Measurements from ENCODE around the gene APBA1.

APBA1 gene

DNA sequence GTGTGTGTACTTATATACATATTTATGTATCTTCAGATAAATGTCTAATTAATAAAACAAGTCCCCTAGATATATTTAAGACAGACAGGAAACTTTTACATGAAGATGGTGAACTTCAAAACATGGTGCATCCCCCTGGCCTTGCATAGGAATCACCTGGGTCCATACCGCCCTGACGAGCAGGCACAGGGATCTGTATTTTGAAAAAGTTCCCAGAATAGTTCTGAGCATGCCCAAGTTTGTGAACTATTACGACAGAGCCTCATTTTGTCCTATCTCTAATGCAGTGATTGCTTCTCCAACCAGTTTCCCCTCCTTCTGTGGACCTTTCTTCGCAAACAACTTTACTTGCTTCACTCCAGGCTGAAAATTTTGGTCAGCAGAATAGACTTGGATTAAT lies 98.1 kb downstream of the APBA1 start:
- no peak for DNase-seq

DNA sequence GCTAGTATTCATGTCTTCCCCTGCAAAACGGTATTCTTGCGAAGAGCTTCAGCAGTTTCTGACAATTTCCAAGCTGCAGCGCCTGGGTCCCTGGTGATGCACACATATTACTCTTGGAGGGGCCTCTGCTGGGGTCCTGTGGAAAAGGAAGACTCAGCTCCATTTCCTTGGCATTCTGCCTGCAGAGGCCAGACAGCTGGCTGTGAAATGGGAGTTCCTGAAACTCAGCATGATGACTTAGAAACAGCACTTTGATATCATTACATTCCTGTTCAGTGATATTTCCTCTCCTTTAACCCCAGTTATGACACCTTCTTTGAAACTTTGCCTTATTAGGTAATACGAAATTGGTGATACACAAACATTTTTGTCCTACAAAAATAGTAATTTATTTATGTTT lies 98.5 kb downstream of the APBA1 start:
- DNase-seq, result no peak

- no peak for DNase-seq
Measured at GRCh38 chr9:69572611-69573010, 99.6 kb downstream of the APBA1 start.

DNA sequence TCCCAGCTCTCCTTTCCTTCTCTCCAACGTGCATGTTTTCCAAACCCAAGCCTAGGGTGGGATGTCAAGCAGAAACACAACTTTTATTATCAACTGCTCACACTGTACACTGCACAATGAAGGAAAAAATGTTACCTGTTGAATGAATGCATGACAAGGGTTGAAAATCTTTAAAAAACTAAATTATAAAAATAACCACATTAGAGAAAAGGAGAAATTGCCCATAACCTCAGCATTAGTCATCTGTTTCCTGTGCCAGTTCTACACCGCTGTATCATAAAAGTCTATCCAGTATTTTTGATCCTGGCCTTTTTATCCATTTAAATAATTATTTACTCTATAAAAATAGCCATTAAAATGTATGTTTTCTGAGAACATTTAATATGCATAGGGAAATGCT lies 101.1 kb downstream of the APBA1 start:
- no peak for DNase-seq

DNA sequence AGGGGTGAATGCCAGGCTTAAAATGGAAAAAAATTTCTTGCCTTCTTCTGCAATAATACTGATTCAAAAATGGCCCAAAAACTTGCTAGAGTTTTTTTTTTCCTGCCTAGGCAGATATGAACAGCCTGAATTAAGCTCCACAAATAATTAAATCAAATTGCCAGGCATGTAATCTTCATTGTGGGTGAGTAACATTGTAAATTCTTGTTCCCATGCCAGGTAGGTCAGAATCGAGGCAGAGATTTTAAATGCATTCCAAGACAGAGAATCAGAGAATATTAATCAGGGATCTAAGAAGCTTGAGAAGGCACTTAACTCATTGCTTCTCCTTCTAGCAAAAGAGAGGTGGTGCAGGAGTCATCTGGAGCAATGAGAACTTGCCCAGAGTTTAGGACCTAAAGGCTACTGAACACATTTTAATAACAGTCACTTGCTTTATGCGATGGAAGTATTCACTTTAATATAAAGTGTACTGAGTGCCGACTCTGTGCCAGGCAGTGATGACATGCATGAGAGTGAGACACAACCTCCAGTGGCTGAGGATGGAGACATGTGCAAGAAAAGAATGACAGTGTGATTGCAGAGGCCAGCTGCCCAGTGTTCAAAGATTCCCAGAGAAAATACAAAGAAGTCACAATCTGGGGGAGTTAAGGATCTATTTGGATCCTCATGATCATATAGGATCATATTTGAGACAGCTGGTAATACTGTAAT lies 102.3 kb downstream of the APBA1 start:
- no peak for DNase-seq

GRCh38 chr9:69564557-69564956 lies 107.6 kb downstream of the APBA1 start:
- DNase-seq, result no peak

DNA sequence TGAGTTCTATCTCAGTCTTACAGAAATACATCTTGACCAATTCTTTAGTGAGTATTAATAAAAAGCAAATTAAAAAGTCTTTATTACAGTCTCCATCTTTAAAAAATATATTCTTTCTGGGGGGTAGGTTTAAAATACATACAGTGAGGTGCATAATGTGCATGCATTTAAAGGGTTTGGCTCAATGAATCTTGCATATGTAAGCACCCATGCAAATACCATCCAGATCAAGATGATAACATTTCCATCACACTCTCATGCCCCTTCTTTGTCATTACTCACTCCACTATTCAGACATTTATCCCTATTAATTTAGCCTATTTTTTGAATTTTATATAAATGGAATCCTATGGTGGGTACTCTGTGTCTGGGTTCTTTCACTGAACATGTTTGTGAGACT lies 113.0 kb downstream of the APBA1 start:
- DNase-seq, result no peak

DNA sequence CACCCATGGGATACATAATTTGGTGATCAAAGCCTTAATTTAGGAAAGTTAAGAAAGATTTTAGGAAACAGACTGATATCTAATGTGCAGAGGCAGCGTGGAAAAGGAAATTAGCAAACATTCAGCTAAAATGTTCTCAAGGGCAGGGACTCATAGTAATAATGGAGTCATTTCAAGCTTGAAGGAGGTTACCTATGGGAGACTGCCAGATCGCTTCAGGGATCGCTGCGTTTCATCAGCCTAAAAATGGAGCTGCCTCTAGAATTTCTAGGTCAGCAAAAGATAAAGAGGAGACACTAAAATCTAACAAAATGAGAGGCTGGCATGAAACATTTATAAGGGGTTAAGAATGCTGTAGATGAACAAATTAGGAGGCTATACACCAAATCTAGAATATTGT lies 115.5 kb downstream of the APBA1 start:
- no peak for DNase-seq

- no peak for DNase-seq
Measured at GRCh38 chr9:69555802-69556201, 116.4 kb downstream of the APBA1 start.

GRCh38 chr9:69554945-69555344 lies 117.2 kb downstream of the APBA1 start:
- no peak for DNase-seq

- peak; percentile 27 for DNase-seq
Measured at GRCh38 chr9:69549310-69550202, 122.6 kb downstream of the APBA1 start.

- no peak for DNase-seq
Measured at GRCh38 chr9:69548681-69549080, 123.5 kb downstream of the APBA1 start.

DNA sequence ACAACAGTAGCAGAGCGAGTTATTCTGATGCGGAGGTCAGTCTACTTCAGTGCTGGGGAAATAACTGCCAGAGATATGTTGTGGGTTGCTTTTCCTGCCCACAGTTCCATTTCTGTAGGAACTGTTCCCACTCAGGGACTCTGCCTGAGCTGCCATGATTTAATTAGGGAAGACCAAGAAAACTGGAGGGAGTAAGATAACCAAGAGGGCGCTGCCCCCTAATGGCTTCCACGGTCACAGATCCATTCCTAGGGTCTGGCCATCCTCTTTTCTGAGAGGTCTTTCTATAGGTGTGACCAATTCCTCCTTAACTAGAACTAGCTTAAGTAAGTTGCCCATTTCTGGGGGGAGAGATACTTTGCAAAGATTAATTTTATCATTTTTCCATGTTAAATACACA lies 125.9 kb downstream of the APBA1 start:
- no peak for DNase-seq

DNA sequence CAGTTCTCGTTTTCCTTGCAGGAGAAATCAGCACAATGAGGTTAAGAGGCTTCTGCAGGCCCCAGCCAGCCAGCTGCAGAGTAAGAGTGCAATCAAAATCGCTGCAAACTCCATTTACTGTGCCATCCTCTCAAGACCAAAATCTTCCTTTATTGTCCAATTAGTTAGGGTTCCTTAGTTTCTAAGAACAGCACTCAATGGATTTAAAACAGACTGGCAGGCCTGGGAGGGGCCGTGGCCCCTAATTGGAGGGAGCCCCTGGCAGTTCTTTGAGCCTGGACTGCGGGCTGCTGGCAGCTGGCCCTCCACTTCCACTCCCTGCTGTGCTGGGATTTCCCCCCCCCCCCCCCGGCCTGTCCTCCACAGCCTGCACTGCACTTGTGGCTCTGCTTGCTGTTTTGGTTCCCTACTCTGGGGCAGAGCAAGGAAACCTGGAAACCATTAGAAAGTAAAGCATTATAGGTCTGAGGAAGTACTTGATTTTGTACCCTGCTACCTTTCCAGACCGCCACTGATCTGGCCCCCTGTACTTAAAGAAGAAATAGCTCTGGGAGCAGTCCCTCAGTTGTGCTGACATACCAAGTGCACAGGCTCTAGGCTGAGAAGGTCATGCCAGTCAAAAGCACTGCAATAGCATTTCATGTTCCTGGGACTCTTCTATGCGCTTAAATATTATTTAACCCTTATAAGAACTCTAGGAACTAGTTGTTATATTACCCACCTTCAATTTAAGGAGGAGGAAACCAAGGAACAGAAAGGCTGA lies 129.0 kb downstream of the APBA1 start:
- no peak for DNase-seq

GRCh38 chr9:69542058-69542457 lies 130.1 kb downstream of the APBA1 start:
- DNase-seq, result no peak

- DNase-seq, result no peak
Measured at GRCh38 chr9:69535911-69536310, 136.3 kb downstream of the APBA1 start.

- DNase-seq, result no peak
Measured at GRCh38 chr9:69535286-69535832, 136.8 kb downstream of the APBA1 start.

GRCh38 chr9:69532396-69532795 lies 139.8 kb downstream of the APBA1 start:
- DNase-seq, result no peak

DNA sequence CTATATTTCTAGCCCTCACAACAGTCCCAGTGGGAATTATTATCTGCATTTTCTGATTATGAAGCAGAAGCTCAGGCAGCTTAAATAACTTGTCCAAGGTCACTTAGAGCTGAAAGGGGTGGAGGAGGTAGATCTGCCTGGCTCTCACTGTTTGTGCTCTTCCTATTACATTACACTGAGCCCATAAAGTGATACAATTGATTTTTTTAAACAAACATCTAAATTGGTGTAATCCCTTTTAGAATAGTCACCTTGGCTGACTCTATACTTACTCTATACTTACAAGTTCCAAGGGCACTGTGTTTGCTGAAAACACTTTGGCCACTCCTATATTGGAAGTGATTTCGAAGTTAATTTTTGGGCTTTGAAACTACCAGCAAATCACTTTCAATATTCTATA lies 144.7 kb downstream of the APBA1 start:
- DNase-seq, result no peak

DNA sequence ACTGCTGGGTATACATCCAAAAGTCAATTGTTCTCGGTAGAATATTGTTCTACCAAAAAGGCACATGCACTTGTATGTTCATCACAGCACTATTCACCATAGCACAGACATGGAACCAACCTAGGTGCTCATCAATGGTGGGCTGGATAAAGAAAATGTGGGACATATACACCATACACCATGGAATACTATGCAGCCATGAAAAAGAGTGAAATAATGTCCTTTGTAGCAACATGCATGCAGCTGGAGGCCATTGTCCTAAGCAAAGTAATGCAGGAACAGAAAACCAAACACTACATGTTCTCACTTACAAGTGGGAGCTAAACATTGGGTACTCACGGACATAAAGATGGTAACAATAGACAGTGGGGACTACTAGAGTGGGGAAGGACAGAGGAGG lies 145.5 kb downstream of the APBA1 start:
- no peak for DNase-seq

DNA sequence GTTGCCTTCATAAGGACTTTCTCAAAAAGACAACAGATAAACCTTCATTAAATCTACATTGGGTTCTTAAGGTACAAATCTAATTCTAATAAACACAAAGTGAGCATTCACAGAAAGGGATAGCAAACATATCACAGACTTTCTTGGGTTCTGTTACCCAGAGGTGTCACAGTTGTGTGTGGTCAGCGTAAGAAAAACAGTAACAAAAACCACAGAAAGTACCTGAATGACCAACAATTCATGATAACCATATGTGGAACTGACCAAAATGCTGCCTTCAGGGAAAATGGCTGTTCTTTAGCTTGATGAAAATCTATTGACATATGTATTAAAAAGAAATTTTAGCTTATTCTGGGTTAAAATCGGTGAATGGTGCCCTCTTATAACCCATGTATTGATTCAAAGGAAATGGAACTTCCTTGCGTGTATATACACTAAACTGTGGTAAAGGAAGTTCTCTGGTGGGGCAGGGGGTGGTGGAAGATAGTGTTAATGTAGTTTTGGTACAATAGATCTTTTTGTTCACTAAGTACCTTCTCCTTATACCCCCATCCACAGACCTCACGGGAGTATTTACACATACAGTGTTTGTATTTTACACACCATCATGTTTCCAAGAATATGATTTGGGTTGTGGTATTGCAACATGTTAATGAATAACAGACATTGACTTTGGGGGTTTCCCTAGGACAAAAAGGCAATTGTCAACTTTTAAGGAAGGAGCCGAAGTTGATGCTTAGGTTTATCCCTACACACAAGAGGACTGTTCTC lies 152.5 kb downstream of the APBA1 start:
- DNase-seq, result no peak
